Amniotic stem cell (primary cell): ENCODE results near the gene PUSL1.

Source experiments
- DNase-seq: peaks from one replicate; lab custom pipeline; 2025; lab: John Stamatoyannopoulos, UW

The PUSL1 gene, protein sequence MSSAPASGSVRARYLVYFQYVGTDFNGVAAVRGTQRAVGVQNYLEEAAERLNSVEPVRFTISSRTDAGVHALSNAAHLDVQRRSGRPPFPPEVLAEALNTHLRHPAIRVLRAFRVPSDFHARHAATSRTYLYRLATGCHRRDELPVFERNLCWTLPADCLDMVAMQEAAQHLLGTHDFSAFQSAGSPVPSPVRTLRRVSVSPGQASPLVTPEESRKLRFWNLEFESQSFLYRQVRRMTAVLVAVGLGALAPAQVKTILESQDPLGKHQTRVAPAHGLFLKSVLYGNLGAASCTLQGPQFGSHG

DNA sequence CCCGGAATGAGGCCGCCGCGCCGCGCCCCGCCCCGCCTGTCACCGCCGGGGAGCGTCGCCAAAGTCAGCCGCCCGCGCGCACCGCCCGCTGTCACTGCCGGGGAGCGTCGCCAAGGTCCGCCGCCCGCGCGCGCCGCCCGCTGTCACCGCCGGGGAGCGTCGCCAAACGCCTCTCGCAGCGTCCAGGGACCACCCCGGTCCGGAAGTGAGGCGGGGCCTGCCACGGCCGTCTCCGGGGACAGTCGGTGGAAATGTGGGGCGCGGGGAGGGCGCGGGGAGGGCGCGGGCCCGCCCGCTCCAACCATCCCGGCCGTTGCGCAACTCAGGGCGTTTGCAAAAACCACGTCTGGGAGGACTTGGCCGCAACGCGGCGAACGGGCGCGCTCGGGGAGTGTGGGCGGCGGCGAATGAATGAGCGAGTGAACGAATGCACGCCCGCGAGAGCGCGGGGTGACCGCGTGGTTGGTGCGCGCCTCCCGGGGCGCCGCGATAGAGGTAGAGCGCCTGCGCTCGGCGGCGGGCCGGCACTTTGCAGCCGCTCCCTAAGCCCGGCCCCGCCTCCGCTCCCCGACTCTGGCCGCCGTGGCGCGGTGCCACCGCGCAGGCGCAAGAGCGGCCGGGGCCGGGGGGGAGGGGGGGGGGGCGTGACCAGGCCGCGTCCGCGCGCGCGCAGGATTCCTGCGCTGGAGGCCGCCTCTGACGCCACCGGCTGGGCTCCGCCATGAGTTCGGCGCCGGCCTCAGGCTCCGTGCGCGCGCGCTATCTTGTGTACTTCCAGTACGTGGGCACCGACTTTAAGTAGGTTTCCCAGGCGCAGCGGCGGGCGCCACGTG is at the start of gene PUSL1, which contains the start of gene ACAP3:
TSS of gene PUSL1 (plus strand) at position 675 of the 833 bp plus-strand sequence. CDS start at position 722, 47 bp downstream.
TSS of gene ACAP3 (minus strand) at position 8 of the 833 bp plus-strand sequence. CDS start 115 bp downstream, outside the sequence.
- DNase-seq, result peak; percentile 98

DNA sequence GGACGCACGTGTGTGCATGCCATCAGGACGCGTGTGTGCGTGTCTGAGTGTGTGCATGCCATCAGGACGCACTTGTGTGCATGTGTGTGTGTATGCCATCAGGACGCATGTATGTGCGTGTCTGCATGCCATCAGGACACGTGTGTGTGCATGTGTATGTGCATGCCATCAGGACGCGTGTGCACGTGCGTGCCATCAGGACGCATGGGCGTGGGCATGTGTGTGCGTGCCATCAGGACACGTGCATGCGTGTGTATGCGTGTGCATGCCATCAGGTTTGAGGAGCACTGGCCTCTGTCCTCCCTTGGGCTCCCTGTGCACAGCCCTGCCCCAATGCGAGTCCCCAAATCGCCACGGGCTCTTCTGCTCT is 49.3 kb upstream of the PUSL1 start:
- DNase-seq, result no peak

DNA sequence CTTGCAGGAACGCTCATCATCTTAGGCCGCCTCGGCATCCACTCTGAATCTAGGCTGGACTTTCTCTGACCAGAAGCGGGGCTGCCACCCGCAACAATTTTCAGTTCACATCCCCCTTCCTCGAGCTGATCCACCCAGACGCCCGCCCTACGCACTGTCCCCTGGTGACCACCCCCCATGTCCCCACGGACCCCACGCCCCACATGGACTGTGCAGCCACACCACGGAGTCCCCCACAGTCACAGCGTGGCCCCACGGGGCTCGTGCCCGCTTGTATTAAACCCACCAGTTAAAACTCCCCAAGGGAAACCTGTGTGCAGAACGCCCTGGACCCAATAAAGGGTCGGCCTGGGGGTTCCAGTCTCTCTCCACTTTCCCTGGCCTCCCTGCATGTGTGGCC is 48.9 kb upstream of the PUSL1 start:
- no peak for DNase-seq

DNA sequence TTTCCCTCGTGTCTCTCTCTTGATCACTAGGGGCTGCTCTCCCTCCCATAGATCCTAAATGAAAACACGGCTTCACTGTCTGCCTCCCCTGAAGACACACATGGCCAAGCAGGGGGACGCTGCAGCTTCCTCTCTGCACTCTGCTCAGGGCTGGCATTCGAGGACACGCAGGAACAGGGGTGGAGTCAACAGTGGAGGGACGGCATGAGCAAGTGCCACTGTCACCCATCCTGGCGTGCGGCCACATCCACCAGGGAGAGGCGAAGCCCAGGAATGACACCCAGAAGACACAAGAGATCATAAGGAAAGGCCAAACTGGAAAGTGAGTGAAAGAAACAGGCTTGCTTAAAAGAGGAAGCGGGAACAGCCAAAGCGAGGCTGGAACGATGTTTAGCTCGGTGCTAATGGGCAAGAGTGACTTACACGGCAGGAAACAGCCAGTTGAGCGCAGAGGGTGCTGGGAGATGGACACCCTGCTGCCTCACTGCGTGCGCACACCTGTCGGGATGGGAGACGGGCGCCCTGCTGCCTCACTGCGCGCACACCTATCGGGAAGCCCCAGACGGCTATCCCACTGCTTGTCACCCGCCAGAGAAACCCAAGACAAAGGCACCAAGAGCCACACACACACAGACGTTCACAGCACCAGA is 48.3 kb upstream of the PUSL1 start:
- DNase-seq, result no peak

DNA sequence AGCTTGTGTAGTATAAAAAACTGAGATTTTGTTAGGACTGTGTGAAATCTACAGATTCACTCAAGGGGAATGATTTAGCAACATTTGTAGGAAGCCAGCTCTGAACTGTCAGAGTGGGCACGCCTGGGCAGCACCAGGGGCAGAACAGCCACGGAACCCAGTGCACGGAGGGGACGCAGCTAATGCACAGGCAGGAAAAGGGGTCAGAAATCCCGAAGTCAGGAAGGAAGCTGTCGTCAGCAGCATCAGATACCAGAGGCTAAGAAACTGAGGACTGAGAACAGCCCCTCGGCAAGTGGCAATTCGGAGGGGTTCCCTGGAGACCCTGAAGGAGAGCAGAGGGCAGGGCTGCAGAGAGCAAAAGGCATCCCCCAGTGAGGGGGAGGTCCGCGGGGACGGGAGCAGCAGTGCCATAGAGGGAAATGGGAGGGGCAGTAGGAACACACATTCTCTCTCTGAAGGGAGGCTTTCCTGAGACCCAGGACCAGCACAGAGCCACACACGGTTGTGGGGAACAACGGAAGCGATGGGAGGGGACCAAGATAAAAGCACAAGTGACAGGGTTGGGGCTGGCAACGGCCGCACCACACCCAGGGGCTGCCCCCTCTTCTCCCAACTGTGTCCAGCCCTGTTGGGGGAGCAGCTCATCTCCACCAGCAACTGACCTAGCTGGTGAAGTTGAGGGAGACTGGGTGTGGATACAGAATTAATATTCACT is 47.4 kb upstream of the PUSL1 start:
- DNase-seq, result no peak

DNA sequence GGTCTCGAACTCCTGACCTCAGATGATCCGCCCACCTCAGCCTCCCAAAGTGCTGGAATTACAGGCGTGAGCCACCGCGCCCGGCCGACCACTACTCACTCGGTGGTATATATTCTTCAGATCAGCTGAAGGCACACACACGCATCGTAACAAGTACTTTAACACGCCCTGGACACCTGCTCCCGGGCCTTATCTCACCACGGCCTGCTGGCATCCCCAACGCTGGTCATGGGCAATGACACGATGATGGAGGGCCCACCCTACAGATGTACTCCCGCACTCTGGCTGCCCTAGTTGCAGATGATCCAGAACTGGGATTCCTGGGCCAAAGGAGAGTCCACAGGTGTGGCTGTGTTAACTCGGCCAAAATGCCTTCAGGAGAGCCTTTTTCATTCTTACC is 46.3 kb upstream of the PUSL1 start:
- no peak for DNase-seq

DNA sequence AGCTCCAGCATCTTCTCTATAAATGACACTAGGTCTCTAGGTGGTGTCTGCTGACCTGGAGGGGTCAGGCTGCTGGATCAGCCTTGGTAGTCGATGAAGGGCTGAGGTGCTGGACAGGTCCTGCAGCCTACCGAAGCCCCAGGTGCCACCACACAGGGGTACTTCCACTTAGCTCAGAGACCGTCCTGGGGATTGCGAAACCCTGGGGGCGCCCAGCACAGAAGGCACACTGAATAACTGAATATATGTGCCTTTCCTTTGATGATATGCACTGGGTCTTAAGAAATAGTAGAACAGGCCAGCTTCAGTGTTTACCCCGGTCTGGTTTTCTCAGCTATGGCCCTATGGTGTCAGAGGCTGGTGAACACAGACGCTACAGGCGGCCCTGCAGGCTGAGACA is 45.6 kb upstream of the PUSL1 start:
- no peak for DNase-seq

DNA sequence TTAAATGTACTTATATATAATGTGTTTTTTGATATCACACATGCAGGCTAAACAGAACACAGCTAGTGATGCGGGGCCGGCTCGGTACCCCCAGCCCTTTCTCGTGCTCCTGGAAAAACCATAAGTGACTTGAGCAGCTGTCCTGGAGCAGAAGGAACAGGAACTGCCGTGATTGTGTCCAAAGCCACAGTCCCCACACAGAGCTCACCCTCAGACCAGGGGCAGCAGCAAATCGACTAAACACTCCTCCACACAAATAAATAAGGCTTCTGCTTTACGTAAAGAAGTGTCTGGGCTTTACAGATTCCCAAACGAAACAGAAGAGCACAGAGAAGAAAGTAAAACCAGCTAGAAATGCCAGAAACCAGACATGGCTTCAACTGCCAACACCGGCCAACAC is 44.4 kb upstream of the PUSL1 start:
- no peak for DNase-seq

DNA sequence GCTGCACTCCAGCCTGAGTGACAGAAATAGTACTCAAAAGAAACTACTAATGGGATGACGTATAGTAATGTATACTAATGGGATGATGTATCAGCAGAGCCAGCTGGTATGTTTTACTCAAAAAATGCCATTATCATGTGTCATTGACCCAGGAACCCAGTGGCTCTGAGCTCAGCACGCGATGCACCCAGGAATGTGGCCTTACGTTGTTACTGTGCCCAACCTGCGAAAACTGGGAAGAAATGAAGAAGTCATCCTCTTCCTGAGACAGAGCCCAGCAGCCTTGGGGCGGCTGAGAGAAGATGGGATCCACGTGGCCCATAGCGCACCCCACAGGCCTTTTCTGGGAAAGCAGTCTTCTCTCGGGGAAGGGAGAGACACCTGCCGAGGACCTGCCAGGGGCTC is 43.5 kb upstream of the PUSL1 start:
- peak; percentile 95 for DNase-seq

DNA sequence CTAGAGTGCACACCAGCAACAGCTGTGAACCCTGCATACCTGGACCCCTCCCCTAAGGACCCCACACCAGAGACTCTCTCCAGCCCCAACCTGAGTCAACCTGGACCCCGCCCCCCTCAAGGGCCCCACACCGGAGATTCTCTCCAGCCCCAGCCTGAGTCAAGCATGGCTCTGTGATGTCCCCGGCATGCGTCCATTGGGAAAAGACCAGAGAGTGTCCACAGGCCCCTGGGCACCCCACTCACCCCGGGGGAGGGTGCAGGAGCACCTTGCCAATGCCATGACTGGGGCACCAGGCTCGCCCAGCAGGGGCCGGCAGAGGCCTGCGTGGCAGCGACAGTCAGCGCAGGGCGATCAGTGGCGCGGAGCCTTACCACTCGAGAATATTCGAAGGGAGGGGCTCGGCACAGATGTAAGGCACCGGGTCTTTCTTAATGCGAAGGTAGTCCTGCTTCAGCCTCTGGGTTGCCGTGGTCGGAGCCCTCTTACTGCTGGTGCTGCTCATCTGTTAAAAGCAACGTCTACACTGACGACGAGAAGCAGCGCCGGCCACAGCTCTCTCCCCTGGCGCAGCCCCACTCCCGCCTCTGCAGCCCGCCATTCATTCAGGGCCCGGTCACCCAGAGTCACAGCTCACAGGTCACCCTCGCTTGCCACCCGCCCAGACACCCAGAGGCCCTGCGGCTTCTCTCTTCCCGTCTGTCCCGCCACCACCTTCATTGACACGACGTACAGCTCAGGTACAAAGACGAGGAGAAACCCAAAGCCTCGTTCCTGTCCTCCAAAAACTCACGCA is 40.7 kb upstream of the PUSL1 start:
- DNase-seq, result no peak

DNA sequence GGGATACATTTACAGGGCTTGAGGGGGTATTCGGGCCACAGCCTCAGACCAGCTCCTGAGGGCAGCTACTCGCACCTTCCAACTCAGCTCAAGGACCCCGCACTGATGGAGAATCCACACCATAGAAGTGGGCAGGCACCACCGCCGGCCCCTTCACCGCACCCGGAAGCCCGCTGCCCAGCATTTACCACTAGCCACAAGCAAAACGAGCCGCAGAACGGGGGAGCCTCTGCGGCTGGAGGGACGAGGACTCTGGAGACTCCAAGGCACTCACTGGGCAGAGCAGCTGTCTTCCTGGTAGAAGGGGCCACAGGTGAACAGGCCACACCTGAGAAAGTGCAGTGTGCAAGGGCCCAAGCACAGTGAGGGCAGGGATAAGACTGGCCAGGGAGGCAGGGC is 40.1 kb upstream of the PUSL1 start:
- no peak for DNase-seq

DNA sequence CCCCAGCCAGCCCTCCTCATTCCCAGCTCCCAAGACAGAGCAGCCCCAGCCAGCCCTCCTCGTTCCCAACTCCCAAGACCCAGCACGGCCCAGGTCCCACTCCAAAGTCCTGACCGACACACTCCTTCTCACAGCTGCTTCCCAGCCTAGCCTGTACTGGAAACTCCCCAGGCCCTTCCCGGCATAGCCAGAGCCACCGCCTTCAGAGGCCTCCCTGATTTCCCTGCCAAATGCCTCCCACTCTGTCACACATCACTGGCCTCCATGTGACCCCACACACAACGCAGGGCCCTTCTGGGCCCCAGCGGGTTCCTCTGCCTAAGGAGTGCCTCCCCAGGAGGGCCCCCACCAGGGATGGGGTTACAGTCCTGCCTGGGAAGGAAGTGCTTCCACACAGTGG is 37.6 kb upstream of the PUSL1 start:
- no peak for DNase-seq

DNA sequence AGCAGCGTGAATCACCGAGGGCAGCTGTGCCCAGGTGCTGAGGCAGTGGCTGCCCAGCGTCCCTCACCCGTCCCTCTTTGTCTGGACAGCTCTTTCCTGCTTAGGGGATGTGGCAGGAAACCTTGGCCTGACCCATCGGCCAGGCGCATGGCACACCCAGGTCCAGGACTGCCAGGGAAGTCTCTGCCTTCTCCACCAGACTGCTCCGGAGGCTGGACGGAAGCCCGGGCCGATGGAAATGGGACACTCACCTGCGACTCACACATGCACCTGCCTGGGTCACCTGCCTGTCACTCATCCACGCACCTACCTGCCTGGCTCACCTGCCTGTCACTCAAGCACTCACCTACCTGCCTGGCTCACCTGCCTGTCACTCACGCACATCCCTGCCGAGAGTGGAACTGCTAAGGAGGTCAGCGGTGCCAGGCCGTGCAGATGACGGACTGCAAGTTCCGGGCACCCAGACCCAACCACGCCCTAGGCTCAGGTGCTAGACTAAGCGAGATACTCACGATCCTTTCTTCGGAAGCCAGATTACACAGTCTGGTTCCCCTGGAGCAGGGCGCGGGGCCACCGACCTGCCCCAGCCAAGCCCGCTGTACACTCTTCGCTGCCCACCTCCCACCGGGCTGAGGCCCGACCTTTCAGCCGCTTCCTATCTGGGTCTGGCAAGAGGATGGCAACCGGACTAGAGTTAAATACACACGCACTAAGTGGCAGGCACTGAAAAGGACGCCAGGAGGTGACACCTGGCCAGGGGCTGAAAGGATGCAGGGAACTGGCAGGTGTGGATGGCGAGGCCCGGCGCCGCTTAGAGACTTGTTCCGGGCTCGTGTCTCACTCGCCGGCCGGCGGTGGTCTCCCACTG is 35.8 kb upstream of the PUSL1 start:
- no peak for DNase-seq

DNA sequence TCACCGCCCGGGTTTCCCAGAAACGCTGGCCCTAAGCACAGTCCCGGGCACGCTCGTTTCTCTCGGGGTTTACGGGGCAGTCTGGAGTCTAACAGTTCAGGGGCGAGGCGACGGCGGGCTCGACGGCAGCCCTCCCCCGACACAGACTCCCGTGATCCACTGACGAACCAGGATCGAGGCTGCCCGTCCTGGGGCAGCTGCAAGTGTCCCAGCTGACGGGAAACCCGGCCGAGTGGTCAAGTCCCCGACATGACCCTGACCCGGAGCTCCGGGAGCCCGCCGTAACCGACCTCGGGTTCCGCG is 35.2 kb upstream of the PUSL1 start:
- DNase-seq, result no peak

DNA sequence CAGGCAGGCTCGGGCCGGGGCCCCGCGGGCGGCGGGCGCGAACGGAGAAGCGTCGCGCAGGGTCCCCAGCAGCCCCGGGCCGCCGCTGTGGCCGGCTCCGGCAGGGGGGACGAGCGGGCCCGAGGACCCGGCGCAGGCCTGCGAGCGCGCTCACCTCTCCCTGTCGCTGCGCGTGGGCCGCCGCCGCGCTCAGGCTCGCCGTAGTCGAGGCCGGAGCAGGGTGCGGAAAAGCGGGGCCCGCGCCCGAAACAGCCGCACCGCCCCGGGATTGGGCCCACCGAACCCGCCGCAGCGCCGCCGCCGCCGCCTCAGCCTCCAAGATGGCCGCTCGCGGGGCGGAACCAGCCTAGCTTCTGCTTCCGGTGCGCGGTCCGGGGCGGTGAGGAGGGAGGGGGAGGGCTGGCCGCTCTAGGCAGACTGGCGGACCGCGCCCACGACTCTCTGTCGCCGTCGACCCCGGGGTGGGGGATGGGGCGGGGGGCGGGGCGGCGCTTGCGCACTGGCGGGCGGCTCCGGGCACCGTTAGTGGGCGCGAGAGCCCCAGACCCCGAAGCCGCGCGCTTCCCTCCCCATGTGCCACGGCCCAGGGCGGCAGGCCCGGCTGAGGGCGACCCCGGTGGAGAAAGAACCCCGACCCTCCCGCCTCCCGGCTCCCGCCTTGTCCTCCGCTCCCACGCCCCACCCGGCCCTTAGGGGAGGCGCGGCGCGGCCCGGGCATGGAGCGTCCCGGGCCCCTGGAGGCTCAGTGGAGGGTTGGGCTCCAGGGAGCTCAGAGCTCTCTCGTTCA is 34.7 kb upstream of the PUSL1 start, which contains the start of gene UBE2J2:
TSS of gene UBE2J2 (minus strand) at position 343 of the 787 bp plus-strand sequence. CDS start 5,862 bp downstream, outside the sequence.
- DNase-seq, result peak; percentile 81

DNA sequence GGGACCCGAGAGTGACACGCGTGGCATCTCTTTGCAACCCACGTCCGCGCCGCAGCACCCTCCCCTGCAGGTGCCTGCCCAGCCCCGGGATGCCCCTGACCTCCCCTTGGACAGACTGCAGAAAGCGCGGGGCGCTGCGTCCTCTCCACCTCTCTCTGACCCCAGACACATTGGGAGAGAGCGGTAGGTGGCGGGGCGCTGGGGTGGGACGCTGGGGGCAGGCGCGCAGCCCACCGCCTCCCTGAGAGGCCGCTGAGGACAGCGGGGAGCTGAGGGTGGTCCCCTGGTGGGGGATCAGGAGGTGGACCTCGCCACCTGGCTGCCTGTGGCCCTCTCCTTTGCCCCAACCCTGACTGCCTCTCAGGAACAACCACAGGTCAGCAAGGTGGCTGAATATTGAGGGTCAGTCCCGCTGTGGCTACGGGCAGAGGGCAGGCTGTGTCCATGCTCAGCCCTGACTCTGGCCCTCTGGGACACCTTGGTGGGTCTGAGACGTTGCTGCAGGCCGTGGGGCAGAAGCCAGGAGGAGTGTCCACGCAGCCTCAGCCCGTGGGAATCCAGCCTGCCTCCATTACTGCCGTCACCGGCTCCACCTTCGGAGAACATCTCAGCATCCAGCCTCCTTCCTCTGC is 34.0 kb upstream of the PUSL1 start:
- DNase-seq, result no peak

DNA sequence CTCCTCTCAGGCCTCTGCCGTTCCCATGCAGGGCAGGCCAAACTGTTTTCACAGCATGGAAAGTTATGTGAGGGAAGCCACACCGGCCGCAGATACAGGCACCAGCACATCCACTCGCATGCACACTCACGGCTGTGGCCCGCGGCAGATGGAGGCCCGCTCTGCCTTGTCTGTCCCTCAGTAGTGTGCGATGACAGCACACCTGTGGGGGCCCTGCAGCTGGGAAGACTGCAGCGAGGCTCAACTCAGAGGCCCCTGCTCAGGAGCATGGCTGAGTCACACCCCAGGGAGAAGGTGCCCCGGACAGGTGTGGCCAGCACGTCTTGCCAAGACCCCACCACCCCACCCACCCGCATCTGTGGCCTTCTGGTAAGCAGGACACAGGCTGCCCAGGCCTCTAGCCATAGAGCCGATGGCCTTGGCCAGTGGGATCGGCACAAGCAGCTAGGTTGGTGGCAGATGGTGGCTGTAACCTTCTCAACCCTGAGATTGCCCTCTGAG is 33.4 kb upstream of the PUSL1 start:
- DNase-seq, result no peak

DNA sequence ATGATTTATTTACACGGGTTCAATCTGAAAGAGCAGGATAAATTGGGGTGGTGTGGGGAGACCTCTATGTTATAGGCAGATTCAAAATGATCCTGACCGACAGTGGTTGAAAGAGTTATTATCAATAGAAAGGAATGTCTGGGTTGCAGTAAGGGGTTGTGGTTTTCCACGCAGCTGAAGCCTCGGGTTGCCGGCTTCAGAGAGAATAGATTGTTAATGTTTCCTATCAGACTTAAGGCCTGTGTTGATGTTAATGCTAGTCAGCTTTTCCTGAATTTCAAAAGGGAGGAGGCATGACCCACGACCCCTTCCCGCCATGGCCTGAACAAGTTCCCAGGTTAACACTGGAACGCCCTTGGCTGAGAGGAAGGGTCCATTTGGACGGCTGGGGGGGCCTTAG is 32.6 kb upstream of the PUSL1 start:
- DNase-seq, result no peak

DNA sequence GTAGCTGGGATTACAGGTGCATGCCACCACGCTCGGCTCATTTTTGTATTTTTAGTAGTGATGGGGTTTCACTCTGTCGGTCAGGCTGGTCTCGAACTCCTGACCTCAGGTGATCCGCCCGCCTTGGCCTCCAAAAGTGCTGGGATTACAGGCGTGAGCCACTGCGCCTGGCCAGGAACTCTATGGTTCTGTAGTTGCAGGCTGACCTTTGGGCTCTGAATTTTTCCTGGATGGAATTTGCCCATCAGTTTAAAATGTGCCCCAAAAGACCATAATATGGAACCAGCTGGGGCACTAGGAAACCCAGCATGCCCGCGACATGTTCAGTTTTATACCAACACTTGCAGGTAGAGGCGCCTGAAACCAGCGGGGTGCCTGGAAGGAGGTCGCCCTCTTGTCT is 29.8 kb upstream of the PUSL1 start:
- no peak for DNase-seq
